ENCODE results near the gene AMOTL2.

DNA sequence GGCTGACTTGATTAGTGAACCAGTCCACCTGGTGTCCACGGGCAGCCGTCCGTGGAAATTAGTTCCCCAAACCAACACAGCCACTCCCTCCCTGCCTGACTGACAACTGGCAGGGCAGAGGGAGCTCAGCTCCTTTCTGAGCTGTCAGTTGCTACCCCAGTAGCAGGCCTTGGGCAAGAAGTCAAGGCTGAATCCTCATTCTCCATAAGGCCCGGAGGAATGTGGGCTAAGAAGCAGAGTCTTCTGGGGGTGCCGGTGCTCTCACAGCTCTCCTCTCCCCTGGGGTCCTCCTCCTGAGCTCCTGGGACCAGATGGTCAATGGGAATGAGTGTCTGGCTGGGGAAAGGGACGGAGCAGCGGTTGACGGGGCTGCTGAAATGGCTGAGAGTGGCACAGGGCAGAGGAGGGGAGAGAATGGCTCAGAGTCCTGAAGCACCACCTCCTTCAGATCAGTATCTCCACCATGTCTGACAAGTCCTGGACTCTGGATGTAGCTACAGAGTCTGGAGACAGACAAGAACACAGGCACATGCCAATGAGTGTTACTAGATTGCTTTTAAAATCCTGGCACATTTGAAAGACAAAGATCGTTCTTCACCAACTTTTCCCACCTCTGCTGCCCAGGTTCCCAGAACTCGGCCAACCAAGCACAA, 16.9 kb downstream of the AMOTL2 start:
- no peak for TF ChIP-seq EZH2 (IDR thresholded peaks at IDR 0.05; ENCODE audit: insufficient read depth, poor library complexity, severe bottlenecking)
- no peak for TF ChIP-seq EZH2phosphoT487 (IDR thresholded peaks at IDR 0.05; ENCODE audit: insufficient read depth, low read depth)
